Endothelial cell (in vitro differentiated cells): ENCODE results near the gene GSC2. TPM values are rescaled to one million over a fixed set of nuclear protein-coding genes. Genes with fewer than 3 reads are reported as not detected.
A peak's percentile ranks its signal among the peaks of the same experiment; 100 is the strongest.

Experiments
- DNase-seq: peaks from one replicate; pipeline ENCODE4 v3.0.0; 2021; ENCODE audit warnings: low spot score
- H3K27ac Mint-ChIP-seq: one replicate; pipeline ENCODE4 v1.8.0; 2021; ENCODE audit warnings: mixed read lengths, inconsistent platforms; ENCODE audit not compliant: unreplicated experiment
- H3K27me3 Mint-ChIP-seq: one replicate; pipeline ENCODE4 v1.8.0; 2021; ENCODE audit warnings: mild to moderate bottlenecking, moderate library complexity, mixed read lengths, inconsistent platforms; ENCODE audit not compliant: unreplicated experiment
- H3K36me3 Mint-ChIP-seq: one replicate; pipeline ENCODE4 v1.8.0; 2021; ENCODE audit warnings: mild to moderate bottlenecking, low read depth, mixed read lengths, inconsistent platforms; ENCODE audit not compliant: unreplicated experiment
- H3K4me1 Mint-ChIP-seq: one replicate; pipeline ENCODE4 v1.8.0; 2021; ENCODE audit warnings: mild to moderate bottlenecking, mixed read lengths, inconsistent platforms; ENCODE audit not compliant: unreplicated experiment
- H3K4me3 Mint-ChIP-seq: one replicate; pipeline ENCODE4 v1.8.0; 2021; ENCODE audit warnings: mild to moderate bottlenecking, mixed read lengths, inconsistent platforms; ENCODE audit not compliant: unreplicated experiment
- H3K9me3 Mint-ChIP-seq: one replicate; pipeline ENCODE4 v1.8.0; 2021; ENCODE audit warnings: mixed read lengths, inconsistent platforms; ENCODE audit not compliant: unreplicated experiment
- CTCF ChIP-seq: fragments of 200-600 bp; sonication (generic); IDR thresholded peaks from one replicate; pipeline ENCODE4 v1.5.0; 2021; ENCODE audit warnings: antibody characterized with exemption; ENCODE audit not compliant: unreplicated experiment
- long read RNA-seq: library from polyadenylated mRNA; unstranded; transcript quantifications from one replicate; pipeline ENCODE4 v2.0.0, GENCODE V29; 2020; ENCODE audit not compliant: unreplicated experiment
- total RNA-seq: library from RNA; stranded (reverse); fragmentation: NEBNext Ultra II Directional; extraction: Animal tissue kit (Norgen Biotek cat#: 25700); gene quantifications from one replicate; pipeline ENCODE4 v1.2.1, GENCODE V29; 2021; ENCODE audit not compliant: unreplicated experiment

GSC2 gene
- total RNA-seq: not detected
- long read RNA-seq: 0 reads

DNA sequence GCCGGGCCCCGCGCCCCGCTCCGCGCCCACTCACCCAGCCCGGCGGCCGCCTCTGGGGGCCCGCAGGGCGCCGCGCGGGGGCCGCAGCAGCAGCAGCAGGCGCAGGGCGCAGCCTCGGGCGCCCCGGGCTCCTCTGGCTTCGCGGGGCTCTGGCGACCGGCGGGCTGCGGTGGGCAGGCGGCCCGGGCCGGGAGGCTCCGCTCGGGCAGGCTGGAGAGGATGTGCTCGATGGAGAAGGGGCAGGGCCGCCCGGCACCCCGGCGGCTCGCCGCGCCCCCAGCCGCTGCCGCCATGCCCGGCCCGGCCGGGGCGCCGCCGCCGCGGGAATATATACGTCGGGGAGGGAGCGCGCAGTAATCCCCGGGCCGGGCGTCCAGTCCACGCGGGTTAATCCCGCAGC is at the start of gene GSC2:
Gene GSC2 (minus strand): TSS at position 302 of the 400 bp plus-strand sequence. CDS start 9 bp downstream, at position 293.
- peaks cover 4% of the 10 kb centered on the region for H3K4me1 Mint-ChIP-seq
- TF ChIP-seq CTCF: no peak
- peaks cover 28% of the 10 kb centered on the region for H3K27me3 Mint-ChIP-seq
- H3K36me3 Mint-ChIP-seq: peaks cover 12% of the 10 kb centered on the region
- DNase-seq: no peak
- no peak within 1 kb of the TSS for H3K27ac Mint-ChIP-seq
- no peaks in the 10 kb centered on the region for H3K9me3 Mint-ChIP-seq
- H3K4me3 Mint-ChIP-seq: peak within 1 kb of the TSS; percentile 80

GRCh38 chr22:19199479-19199878 is 49.4 kb upstream of the GSC2 start:
- Mint-ChIP-seq H3K9me3 (no peaks in the 10 kb centered on the region), H3K4me1 (no peaks in the 10 kb centered on the region), H3K27me3 (peaks cover 11% of the 10 kb centered on the region), H3K36me3 (peaks cover 47% of the 10 kb centered on the region), H3K4me3 (no peak overlapping the region), H3K27ac (no peak overlapping the region)
- no peak for DNase-seq
- no peak for TF ChIP-seq CTCF

DNA sequence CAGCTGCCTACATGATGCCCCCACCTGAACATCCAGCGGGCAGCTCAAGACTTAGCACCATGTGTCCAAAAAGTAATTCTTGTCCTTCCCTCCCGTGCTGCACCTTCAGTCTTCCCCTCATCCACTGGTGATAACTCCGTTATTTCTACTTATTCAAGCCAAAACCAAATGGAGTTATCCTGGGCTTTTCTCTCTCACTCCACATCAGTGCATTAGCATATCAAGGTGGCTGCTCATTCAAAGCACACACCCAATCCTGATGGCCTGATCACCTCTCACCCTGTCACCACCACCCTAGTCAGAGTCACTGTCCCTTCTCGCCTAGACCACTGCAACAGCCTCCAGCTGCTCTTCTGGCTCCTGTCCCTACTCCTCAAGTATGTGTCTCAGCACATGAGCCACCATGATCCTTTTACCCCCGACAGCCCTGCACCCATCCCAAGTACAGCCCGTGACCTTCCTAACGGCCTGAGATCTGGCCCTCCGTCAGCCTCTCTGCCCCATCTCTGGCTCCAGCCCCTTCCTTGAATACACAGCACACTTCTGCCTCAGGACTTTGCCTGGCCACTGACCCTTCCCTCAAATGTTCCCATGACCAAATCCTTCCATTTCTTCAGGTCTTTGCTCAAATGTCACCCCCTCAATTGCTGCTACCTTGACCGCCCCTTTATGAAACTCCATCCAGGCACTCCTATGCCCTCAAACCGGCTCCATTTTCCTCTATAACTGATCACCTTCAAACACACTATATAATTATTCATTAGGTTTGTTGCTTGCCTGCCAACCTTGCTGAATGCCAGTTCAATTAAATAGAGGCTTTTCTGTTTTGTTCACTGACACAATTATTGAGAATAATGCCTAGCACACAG is 48.1 kb upstream of the GSC2 start:
- Mint-ChIP-seq H3K9me3 (no peaks in the 10 kb centered on the region), H3K4me1 (no peaks in the 10 kb centered on the region), H3K27me3 (peaks cover 9% of the 10 kb centered on the region), H3K36me3 (peaks cover 46% of the 10 kb centered on the region), H3K27ac (peak overlapping the region; percentile 55), H3K4me3 (peak overlapping the region; percentile 17)
- TF ChIP-seq CTCF: no peak
- no peak for DNase-seq

DNA sequence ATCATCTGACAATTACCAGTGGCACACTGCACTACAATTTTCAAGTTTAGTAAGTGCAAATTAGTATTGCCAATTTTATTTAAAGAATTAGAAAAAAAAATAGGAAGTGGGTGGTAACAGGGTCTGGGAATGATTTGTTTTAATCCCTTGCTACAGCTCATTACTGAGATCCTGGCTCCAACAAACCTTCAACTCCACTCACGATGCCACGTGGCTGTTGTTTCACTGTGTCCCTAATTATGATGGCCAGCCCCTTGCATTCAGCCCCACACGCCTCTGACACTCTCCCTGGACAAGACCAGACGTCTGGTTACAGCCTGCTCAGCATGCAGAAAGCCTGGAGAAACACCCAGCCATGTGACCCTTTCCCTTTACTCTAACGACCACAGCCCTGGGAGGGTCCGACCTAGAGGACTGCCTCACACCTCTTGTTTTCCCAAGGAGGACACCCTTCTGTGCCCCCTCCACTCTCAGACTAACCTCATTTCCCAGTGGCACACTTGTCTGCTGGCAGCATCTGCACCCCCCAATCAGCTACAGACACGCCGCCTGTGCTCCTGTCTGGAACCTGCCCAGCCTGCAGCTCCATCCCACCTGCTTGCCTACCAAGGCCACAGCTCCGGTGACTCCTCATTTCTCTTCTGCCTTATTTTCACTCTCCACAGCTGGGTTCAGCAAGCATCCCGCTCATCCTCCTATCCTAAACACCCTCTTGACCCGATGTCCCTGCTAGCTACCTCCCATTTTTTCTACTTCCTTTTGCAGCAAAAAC is 46.9 kb upstream of the GSC2 start:
- no peak for TF ChIP-seq CTCF
- peak overlapping the region; percentile 22 for H3K4me3 Mint-ChIP-seq
- H3K27ac Mint-ChIP-seq: no peak overlapping the region
- peaks cover 9% of the 10 kb centered on the region for H3K27me3 Mint-ChIP-seq
- H3K4me1 Mint-ChIP-seq: no peaks in the 10 kb centered on the region
- H3K9me3 Mint-ChIP-seq: no peaks in the 10 kb centered on the region
- DNase-seq: no peak
- H3K36me3 Mint-ChIP-seq: peaks cover 41% of the 10 kb centered on the region
